Suprapubic skin (tissue), 4 donors: ENCODE results near the gene PEX10. TPM values are rescaled to one million over a fixed set of nuclear protein-coding genes. Genes with fewer than 3 reads are reported as not detected.

ENCODE experiments used
- DNase-seq, 2 donors: peaks; one replicate each; pipeline ENCODE4 v3.0.0-alpha.2; 2019; ENCODE audit warnings: low spot score in 2 of 2
- H3K27ac ChIP-seq: fragments of 200-600 bp; sonication (generic); one replicate; pipeline ENCODE4 v1.5.1; 2019
- H3K27me3 ChIP-seq: fragments of 200-600 bp; sonication (generic); one replicate; pipeline ENCODE4 v1.5.1; 2019
- H3K36me3 ChIP-seq: fragments of 200-600 bp; sonication (generic); one replicate; pipeline ENCODE4 v1.5.1; 2019
- H3K4me1 ChIP-seq: fragments of 200-600 bp; sonication (generic); one replicate; pipeline ENCODE4 v1.5.1; 2019
- H3K4me3 ChIP-seq: fragments of 200-600 bp; sonication (generic); one replicate; pipeline ENCODE4 v1.5.1; 2019; ENCODE audit warnings: mild to moderate bottlenecking
- H3K9me3 ChIP-seq: fragments of 200-600 bp; sonication (generic); one replicate; pipeline ENCODE4 v1.5.1; 2019
- CTCF ChIP-seq, 2 donors: fragments of 200-600 bp in 1 of 2; fragments of 450-650 bp in 1 of 2; sonication (generic) in 1 of 2; IDR thresholded peaks; one replicate each; pipeline ENCODE4 v1.5.1; 2016 to 2019; ENCODE audit warnings: antibody characterized with exemption in 2 of 2, mild to moderate bottlenecking in 1 of 2, moderate library complexity in 1 of 2
- EP300 ChIP-seq: sonication (generic); formaldehyde crosslinking; IDR thresholded peaks from one replicate; pipeline ENCODE4 v1.6.1; 2017; ENCODE audit warnings: antibody characterized with exemption
- POLR2A ChIP-seq, 2 donors: fragments of 450-650 bp; IDR thresholded peaks; one replicate each; pipeline ENCODE4 v1.6.1; 2017; ENCODE audit warnings: antibody characterized with exemption in 2 of 2, mild to moderate bottlenecking in 2 of 2, moderate library complexity in 2 of 2
- POLR2AphosphoS5 ChIP-seq, 3 donors: sonication (generic); formaldehyde crosslinking; IDR thresholded peaks; one replicate each; pipeline ENCODE4 v1.6.1; 2017; ENCODE audit warnings: antibody characterized with exemption in 3 of 3
- WGBS: methylation state at CpG from one replicate; pipeline ENCODE4 v1.1.5; 2018; 5-methylcytosine and 5-hydroxymethylcytosine counted together
- total RNA-seq, 4 donors: library from RNA; depleted of rRNA; stranded (reverse); fragments of >200 nt; gene quantifications; one replicate each; pipeline ENCODE4 v1.1.0, GENCODE V29; 2016

PEX10 gene
- total RNA-seq, 4 donors from 2014 or later, result 16.2 to 39.2 (median 27.3) TPM

GRCh38 chr1:2411801-2412394, 466 bp downstream of the PEX10 start:
- H3K36me3 ChIP-seq, result peaks cover 32% of the 10 kb centered on the region
- H3K4me3 ChIP-seq, result peak overlapping the region; percentile 85
- DNase-seq, result peak in 1 of 2 donors; percentile 81
- WGBS, result 0% methylated on average over 17 of the region's 38 CpGs
- H3K27me3 ChIP-seq, result peaks cover 10% of the 10 kb centered on the region
- H3K4me1 ChIP-seq, result peaks cover 42% of the 10 kb centered on the region
- peak overlapping the region; percentile 88 for H3K27ac ChIP-seq
- TF ChIP-seq CTCF (IDR thresholded peaks at IDR 0.05), result no peak
- no peak for TF ChIP-seq EP300
- TF ChIP-seq POLR2A (IDR thresholded peaks at IDR 0.05), result no peak
- no peak for TF ChIP-seq POLR2AphosphoS5 (IDR thresholded peaks at IDR 0.05)
- H3K9me3 ChIP-seq, result no peaks in the 10 kb centered on the region

- H3K9me3 ChIP-seq, result no peaks in the 10 kb centered on the region
- no peak overlapping the region for H3K4me3 ChIP-seq
- peaks cover 28% of the 10 kb centered on the region for H3K4me1 ChIP-seq
- H3K36me3 ChIP-seq, result peaks cover 53% of the 10 kb centered on the region
- DNase-seq, result no peak
- no peak for TF ChIP-seq EP300
- H3K27ac ChIP-seq, result no peak overlapping the region
- no peaks in the 10 kb centered on the region for H3K27me3 ChIP-seq
- WGBS, result 86% methylated on average over 12 of the region's 12 CpGs
Measured at GRCh38 chr1:2409745-2410144, 2.6 kb downstream of the PEX10 start.

GRCh38 chr1:2408859-2409276, 3.5 kb downstream of the PEX10 start:
- WGBS, result 92% methylated on average over 12 of the region's 13 CpGs
- TF ChIP-seq EP300, result no peak
- no peak for TF ChIP-seq POLR2AphosphoS5 (IDR thresholded peaks at IDR 0.05)
- TF ChIP-seq POLR2A (IDR thresholded peaks at IDR 0.05), result no peak
- TF ChIP-seq CTCF (IDR thresholded peaks at IDR 0.05), result no peak

GRCh38 chr1:2408456-2408855, 3.9 kb downstream of the PEX10 start:
- Histone ChIP-seq H3K4me1 (peaks cover 15% of the 10 kb centered on the region), H3K9me3 (no peaks in the 10 kb centered on the region), H3K4me3 (no peak overlapping the region), H3K27ac (no peak overlapping the region), H3K36me3 (peaks cover 66% of the 10 kb centered on the region), H3K27me3 (no peaks in the 10 kb centered on the region)
- DNase-seq, result no peak
- WGBS, result 92% methylated on average over 2 of the region's 24 CpGs
- TF ChIP-seq CTCF (IDR thresholded peaks at IDR 0.05), result no peak
- TF ChIP-seq POLR2A (IDR thresholded peaks at IDR 0.05), result no peak
- TF ChIP-seq EP300, result no peak
- no peak for TF ChIP-seq POLR2AphosphoS5 (IDR thresholded peaks at IDR 0.05)

More at GRCh38 chr1:2408859-2409276, 3.5 kb downstream of the PEX10 start:
- Histone ChIP-seq H3K9me3 (no peaks in the 10 kb centered on the region), H3K4me3 (no peak overlapping the region), H3K27me3 (no peaks in the 10 kb centered on the region), H3K36me3 (peaks cover 62% of the 10 kb centered on the region), H3K4me1 (peaks cover 20% of the 10 kb centered on the region), H3K27ac (no peak overlapping the region)
- no peak for DNase-seq

GRCh38 chr1:2407991-2408275, 4.4 kb downstream of the PEX10 start:
- WGBS, result 95% methylated on average over 8 of the region's 8 CpGs
- no peak for DNase-seq
- peaks cover 10% of the 10 kb centered on the region for H3K4me1 ChIP-seq
- TF ChIP-seq POLR2AphosphoS5 (IDR thresholded peaks at IDR 0.05) (no peak), CTCF (IDR thresholded peaks at IDR 0.05) (no peak), EP300 (no peak), POLR2A (IDR thresholded peaks at IDR 0.05) (no peak)
- H3K27me3 ChIP-seq, result no peaks in the 10 kb centered on the region
- H3K9me3 ChIP-seq, result no peaks in the 10 kb centered on the region
- H3K27ac ChIP-seq, result no peak overlapping the region
- no peak overlapping the region for H3K4me3 ChIP-seq
- H3K36me3 ChIP-seq, result peaks cover 71% of the 10 kb centered on the region
